Measurements from ENCODE around the gene NIPSNAP2.
"Not testable (repeated sequence)": the region's sequence is repeated elsewhere in the genome, so short reads cannot be mapped to it uniquely, and the experiment has no call there.

The NIPSNAP2 gene

GRCh38 chr7:55977831-55978230 is 13.4 kb downstream of the NIPSNAP2 start:
- DNase-seq, result peak; percentile 83

- DNase-seq, result no peak
These were observed 15.9 kb downstream of the NIPSNAP2 start for GRCh38 chr7:55980266-55980665.

DNA sequence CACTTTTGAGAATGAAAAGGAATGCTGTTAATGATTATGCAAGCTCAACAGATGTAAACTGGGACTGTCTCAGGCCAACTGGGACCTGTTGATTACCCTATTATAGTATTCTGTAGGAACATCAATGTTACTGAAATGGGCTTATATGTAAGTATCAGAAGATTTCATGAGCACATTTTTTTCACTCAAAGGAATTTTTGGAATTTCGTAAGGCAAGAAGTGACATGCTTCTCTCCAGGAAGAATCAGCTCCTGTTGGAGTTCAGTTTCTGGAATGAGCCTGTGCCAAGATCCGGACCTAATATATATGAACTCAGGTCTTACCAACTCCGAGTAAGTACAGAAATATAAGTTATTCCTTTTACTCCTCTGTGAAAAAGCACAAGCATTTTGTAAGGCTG is 19.2 kb downstream of the NIPSNAP2 start:
- DNase-seq, result no peak

DNA sequence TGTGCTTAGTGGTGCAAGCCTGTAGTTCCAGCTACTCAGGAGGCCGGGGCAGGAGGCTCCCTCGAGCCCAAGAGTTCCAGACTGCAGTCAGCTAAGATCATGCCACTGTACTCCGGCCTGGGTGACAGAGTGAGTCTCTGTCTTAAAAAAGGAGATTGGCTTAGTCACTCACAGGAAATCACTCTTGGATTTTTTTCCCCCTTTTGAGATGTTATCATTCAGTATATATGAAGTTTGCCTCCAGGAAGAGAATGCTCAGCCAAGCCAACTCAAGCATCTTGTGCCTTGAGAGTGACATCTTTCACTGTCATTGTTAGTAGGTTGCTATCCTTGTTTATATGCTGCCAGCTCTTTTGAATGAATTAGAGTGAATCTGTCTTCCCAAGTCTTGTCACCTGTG is 28.0 kb downstream of the NIPSNAP2 start:
- DNase-seq, result no peak

GRCh38 chr7:55996856-55997500 is 32.6 kb downstream of the NIPSNAP2 start:
- DNase-seq, result no peak

DNA sequence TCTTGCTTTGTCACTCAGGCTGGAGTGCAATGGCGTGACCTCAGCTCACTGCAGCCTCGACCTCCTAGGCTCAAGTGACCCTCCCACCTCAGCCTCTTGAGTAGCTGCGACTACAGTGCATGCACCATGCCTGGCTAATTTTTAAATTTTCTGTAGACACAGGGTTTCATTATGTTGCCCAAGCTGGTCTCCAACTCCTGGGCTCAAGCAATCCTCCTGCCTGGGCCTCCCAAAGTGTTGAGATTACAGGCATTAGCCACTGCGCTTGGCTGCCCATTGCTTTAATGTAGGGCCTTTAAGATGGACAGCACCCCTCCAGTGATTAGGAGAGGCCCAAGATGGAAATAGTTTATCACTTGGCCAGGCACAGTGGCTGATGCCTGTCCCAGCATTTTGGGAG is 39.4 kb downstream of the NIPSNAP2 start:
- no peak for DNase-seq

DNA sequence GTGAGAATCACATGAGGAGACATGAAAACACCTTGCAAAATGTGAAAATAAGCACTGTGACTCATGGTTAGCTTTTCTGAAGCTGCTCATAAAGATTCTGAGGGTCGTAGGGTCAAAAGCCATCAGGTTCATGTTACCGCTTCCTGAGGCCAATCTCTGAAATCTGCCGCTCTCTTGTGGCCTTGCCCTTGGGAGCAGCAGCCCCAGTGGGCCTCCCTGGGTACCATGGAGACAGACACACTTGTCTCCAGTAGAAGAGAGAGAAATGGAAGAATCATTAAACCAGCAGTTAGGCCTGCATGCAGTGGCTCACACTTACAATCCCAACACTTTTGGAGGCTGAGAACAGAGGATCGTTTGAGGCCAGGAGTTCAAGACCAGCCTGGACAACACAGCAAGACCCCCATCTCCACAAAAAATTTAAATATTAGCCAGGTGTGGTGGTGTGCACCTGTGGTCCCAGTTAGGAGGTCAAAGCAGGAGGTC is 42.8 kb downstream of the NIPSNAP2 start:
- no peak for DNase-seq

DNA sequence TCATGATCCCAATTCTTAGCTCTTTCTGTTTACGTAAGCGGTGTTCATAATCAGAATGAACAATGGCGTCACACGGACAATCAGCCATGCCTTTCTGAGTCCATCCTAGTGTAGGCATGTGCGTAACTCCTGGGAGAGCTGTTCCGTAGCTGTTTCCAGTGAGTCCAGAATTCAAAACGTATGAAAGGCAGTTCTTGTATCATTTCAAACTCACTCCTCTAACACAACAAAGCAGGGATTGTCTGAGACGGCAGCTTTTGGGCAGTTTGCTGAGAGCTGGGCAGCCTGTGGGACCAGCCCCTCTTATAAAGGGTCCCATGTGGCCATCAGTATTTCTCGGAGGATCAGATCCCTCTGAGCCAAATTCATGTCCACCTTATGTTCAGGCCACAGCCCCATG is 43.5 kb downstream of the NIPSNAP2 start:
- no peak for DNase-seq

DNA sequence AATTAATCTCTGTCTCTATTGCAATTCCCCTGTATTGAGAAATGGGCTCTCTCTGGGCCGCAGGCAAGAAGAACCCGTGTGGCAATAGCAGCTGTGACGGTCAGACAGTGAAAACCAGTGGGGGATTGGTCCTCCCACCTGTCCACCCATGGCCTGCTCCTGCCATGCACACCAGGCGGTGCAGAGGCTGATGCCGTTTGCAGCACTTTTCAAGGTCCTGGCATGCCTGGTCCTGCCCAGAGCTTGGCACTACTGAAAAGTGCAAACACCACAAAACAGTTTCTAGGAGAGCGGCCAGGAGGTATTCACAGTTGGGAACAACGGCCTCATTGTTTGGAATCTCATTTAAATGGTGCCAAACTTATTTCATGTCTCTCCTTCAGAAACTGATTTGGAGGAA is 45.3 kb downstream of the NIPSNAP2 start:
- no peak for DNase-seq

- DNase-seq, result not testable (repeated sequence)
These were observed 52.6 kb downstream of the NIPSNAP2 start for GRCh38 chr7:56017015-56017414.

DNA sequence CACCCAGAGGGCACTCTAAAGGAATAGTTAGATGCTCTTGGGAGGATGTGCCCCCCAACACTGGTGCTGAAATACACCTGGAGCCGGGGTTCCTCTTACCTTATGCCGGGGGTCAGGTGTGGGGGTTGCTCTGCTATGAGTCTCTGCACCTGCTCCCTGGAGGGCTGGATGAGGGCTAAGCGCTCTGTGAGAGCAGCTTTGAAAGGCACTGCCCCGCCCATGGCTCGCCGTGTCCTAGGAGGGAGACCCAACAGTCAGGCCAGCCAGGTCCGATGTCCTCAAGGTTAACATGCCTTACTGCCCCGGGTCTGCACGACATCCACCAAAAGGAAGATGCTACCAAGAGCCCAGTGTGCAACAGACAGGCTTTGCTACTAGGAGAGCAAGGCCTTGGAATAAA is 55.1 kb downstream of the NIPSNAP2 start:
- DNase-seq, result no peak

DNA sequence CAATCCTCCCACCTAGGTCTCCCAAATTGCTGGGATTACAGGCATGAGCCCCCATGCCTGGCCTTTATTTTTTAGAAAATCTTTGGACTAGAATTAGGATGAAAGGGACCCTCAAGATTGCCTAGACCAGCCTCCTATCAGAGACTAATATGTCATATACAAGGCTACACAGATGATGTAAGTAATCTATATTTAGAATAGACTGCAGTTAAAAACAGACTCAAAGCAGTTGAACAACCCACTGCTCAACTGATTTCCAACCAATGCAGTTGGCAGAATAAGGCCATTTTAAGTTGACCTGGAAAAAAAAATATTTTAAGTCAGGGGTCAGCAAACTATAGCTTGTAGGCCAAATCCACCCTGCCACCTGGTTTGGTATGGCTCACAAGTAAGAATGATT is 59.1 kb downstream of the NIPSNAP2 start:
- no peak for DNase-seq

DNA sequence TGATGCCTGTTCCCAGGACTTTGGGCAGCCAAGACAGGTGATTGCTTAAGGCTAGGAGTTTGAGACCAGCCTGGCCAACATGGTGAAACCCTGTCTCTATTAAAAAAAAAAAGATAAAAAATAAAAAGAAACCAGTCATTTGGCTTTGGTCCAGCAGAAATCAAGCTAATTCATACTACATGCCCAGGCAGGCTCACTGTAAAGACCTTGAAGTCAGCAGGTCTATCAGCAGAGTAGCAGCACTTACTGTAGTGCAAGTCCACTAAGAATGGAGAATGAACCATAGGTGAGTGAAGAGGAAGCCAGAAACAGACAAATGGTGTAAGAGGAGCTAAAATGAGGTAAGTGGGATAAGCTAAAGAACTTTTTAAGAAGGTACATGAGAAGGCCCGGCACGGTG is 62.2 kb downstream of the NIPSNAP2 start:
- no peak for DNase-seq

GRCh38 chr7:56028942-56029630 is 64.7 kb downstream of the NIPSNAP2 start:
- peak; percentile 49 for DNase-seq

DNA sequence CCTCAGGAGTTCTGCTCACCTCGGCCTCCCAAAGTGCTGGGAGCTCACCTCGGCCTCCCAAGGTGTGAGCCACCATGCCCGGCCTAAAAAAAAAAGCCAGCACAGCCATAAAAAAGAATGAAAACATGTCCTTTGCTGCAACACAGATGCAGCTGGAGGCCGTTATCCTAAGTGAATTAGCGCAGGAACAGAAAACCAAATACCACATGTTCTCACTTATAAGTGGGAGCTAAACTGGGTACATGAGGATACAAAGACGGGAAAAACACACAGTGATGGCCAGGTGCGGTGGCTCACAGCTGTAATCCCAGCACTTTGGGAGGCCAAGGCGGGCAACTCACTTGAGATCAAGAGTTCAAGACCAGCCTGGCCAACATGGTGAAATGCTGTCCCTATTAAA is 66.0 kb downstream of the NIPSNAP2 start:
- DNase-seq, result no peak

GRCh38 chr7:56031556-56031955 is 67.2 kb downstream of the NIPSNAP2 start:
- not testable (repeated sequence) for DNase-seq

DNA sequence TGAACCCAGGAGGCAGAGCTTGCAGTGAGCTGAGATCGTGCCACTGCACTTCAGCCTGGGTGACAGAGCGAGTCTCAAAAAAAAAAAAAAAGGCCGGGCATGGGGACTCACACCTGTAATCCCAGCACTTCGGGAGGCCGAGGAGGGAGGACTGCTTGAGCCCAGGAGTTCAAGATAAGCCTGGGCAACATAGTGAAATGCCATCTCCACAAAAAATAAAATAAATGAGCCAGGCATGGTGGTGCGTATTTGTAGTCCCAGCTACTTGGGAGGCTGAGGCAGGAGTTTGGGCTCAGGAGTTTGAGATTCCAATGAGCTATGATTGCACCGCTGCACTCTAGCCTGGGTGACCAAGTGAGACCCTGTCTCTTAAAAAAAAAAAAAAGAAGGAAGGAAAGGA is 68.2 kb downstream of the NIPSNAP2 start:
- DNase-seq, result not testable (repeated sequence)

GRCh38 chr7:56033671-56034432 is 69.5 kb downstream of the NIPSNAP2 start:
- DNase-seq, result peak; percentile 75

DNA sequence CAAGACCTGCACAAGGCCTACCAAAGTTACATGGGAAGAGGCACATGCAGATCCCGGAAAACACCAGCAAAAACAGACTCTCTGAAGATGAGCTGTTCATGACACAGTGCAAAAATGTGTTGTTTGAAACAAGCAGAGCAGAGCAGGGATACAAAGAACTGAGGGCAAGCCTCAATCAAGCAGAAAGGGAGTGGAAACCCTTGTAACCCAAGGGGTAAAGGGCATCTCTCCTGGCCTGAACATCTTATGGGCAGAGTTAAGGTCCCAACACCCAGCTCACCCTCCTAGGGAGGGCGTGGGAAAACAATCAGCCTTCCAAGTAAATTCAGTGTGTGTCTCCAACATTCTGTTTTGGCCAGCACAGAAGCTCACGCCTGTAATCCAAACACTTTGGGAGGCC is 76.3 kb downstream of the NIPSNAP2 start:
- no peak for DNase-seq

DNA sequence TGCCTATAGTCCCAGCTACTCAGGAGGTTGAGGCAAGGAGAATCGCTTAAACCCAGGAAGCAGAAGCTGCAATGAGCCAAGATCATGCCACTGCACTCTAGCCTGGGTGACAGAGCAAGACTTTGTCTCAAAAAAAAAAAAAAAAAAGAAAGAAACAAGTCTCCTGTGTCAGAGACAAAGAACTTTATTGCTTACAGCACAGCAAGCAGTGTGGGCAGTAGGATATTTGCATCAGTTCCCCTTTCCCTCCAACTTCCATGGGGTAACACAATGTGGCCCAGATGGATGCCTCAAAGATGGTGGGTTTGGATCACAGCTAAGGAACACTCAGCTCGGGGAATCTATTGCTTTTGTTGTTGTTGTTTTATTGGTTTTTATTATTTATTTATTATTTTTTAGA is 81.4 kb downstream of the NIPSNAP2 start:
- not testable (repeated sequence) for DNase-seq

- peak; percentile 61 for DNase-seq
These were observed 82.5 kb downstream of the NIPSNAP2 start for GRCh38 chr7:56046721-56047445.

DNA sequence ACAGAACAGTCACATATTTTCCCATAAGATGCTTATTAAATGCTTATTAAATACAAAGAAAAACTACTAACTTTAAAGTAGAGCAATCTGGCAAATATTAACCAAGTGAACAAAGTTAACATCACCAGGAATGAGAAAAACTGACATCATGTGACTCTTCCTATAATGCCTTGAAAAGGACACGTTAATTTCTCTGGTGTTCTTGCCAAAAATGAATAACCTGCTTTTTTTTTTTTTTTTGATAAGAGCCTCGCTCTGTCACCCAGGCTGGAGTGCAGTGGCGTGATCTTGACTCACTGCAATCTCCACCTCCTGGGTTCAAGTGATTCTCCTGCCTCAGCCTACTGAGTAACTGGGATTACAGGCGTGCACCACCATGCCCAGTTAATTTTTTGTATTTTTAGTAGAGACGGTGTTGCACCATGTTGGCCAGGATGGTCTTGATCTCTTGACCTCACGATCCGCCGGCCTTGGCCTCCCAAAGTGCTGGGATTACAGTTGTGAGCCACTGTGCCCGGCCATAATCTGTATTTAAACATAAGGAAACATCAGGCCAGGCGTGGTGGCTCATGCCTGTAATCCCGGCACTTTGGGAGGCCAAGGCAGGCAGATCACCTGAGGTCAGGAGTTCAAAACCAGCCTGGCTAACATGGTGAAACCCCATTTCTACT is 83.2 kb downstream of the NIPSNAP2 start:
- DNase-seq, result not testable (repeated sequence)

GRCh38 chr7:56048245-56048644 is 83.9 kb downstream of the NIPSNAP2 start:
- DNase-seq, result no peak

Measured in fibroblast of skin of right quadriceps (primary cell).